Mesodermal cell (in vitro differentiated cells): ENCODE results near the gene DPPA5.
"Not testable (repeated sequence)": the region's sequence is repeated elsewhere in the genome, so short reads cannot be mapped to it uniquely, and the experiment has no call there.

ENCODE experiments used
- H3K27ac ChIP-seq: 2 replicates; pipeline ENCODE4 v1.7.0; 2013; ENCODE audit warnings: mild to moderate bottlenecking, low read depth, low read length, moderate library complexity; ENCODE audit not compliant: severe bottlenecking
- H3K36me3 ChIP-seq: 2 replicates; pipeline ENCODE4 v1.7.1; 2013; ENCODE audit warnings: mild to moderate bottlenecking, low read length, moderate library complexity; ENCODE audit not compliant: control insufficient read depth, insufficient read depth
- H3K4me1 ChIP-seq: one replicate; pipeline ENCODE4 v1.7.1; 2013; ENCODE audit warnings: mild to moderate bottlenecking, low read length; ENCODE audit not compliant: insufficient read depth, control insufficient read depth, poor library complexity, severe bottlenecking
- H3K4me3 ChIP-seq: 2 replicates; pipeline ENCODE4 v1.7.0; 2013; ENCODE audit warnings: low read length, control low read depth, mild to moderate bottlenecking; ENCODE audit not compliant: insufficient read depth, poor library complexity, severe bottlenecking; ENCODE audit errors: extremely low read depth
- H3K9me3 ChIP-seq: 2 replicates; pipeline ENCODE4 v1.7.1; 2013; ENCODE audit warnings: mild to moderate bottlenecking, low read length, moderate library complexity; ENCODE audit not compliant: control insufficient read depth
- WGBS, 2 experiments: methylation state at CpG; one replicate each; pipeline ENCODE4 v1.1.5; 2013; ENCODE audit warnings: missing lambda C conversion rate in 2 of 2; ENCODE audit not compliant: insufficient coverage in 2 of 2; 5-methylcytosine and 5-hydroxymethylcytosine counted together

Gene DPPA5

GRCh38 chr6:73329201-73329600, 24.9 kb downstream of the DPPA5 start:
- WGBS, 2 experiments = 86 to 100% methylated on average over 1 to 2 of the region's 3 CpGs
- no peak overlapping the region for H3K27ac ChIP-seq

GRCh38 chr6:73328790-73329189, 25.3 kb downstream of the DPPA5 start:
- Histone ChIP-seq H3K4me1 (no peaks in the 10 kb centered on the region), H3K9me3 (no peaks in the 10 kb centered on the region), H3K4me3 (no peak overlapping the region), H3K36me3 (no peaks in the 10 kb centered on the region), H3K27ac (no peak overlapping the region)
- 79 to 100% methylated on average over 1 to 2 of the region's 3 CpGs for WGBS, 2 experiments

More at GRCh38 chr6:73329201-73329600, 24.9 kb downstream of the DPPA5 start:
- Histone ChIP-seq H3K4me1 (no peaks in the 10 kb centered on the region), H3K4me3 (no peak overlapping the region), H3K9me3 (no peaks in the 10 kb centered on the region), H3K36me3 (no peaks in the 10 kb centered on the region)

GRCh38 chr6:73325656-73326055, 28.4 kb downstream of the DPPA5 start:
- H3K9me3 ChIP-seq = no peaks in the 10 kb centered on the region
- H3K4me1 ChIP-seq = no peaks in the 10 kb centered on the region
- 100% methylated on average over 1 of the region's 3 CpGs; no CpG with 5 or more reads in 1 of the 2 experiments for WGBS, 2 experiments
- no peaks in the 10 kb centered on the region for H3K36me3 ChIP-seq
- no peak overlapping the region for H3K27ac ChIP-seq
- no peak overlapping the region for H3K4me3 ChIP-seq

GRCh38 chr6:73323323-73323722, 30.8 kb downstream of the DPPA5 start:
- WGBS, 2 experiments = 78 to 100% methylated on average over 1 of the region's 2 CpGs
- no peak overlapping the region for H3K4me3 ChIP-seq
- H3K4me1 ChIP-seq = no peaks in the 10 kb centered on the region
- H3K36me3 ChIP-seq = no peaks in the 10 kb centered on the region
- no peak overlapping the region for H3K27ac ChIP-seq
- H3K9me3 ChIP-seq = peaks cover 1% of the 10 kb centered on the region

- no peaks in the 10 kb centered on the region for H3K4me1 ChIP-seq
- WGBS, 2 experiments = 91 to 95% methylated on average over 51 to 61 of the region's 61 CpGs
- H3K4me3 ChIP-seq = no peak overlapping the region
- H3K27ac ChIP-seq = no peak overlapping the region
- H3K9me3 ChIP-seq = peaks cover 7% of the 10 kb centered on the region
- H3K36me3 ChIP-seq = no peaks in the 10 kb centered on the region
Observed at GRCh38 chr6:73314577-73315492, 39.2 kb downstream of the DPPA5 start.

- H3K4me3 ChIP-seq = peak overlapping the region; percentile 59
- H3K36me3 ChIP-seq, H3K9me3 ChIP-seq, H3K27ac ChIP-seq, H3K4me1 ChIP-seq: not testable (repeated sequence)
- 17% methylated on average over 1 of the region's 4 CpGs; no CpG with 5 or more reads in 1 of the 2 experiments for WGBS, 2 experiments
Observed at GRCh38 chr6:73310503-73310845, 43.6 kb downstream of the DPPA5 start.

- no peaks in the 10 kb centered on the region for H3K36me3 ChIP-seq
- H3K4me3 ChIP-seq = peak overlapping the region; percentile 59
- H3K4me1 ChIP-seq = no peaks in the 10 kb centered on the region
- H3K9me3 ChIP-seq = no peaks in the 10 kb centered on the region
- H3K27ac ChIP-seq = peak overlapping the region; percentile 36
- WGBS, 2 experiments = 4 to 6% methylated on average over 51 to 53 of the region's 59 CpGs
Observed at GRCh38 chr6:73309785-73310502, 44.1 kb downstream of the DPPA5 start.

- Histone ChIP-seq H3K4me1 (no peaks in the 10 kb centered on the region), H3K4me3 (peak overlapping the region; percentile 59), H3K27ac (peak overlapping the region; percentile 36), H3K9me3 (no peaks in the 10 kb centered on the region), H3K36me3 (no peaks in the 10 kb centered on the region)
- 14% methylated on average over 13 of the region's 13 CpGs for WGBS, 2 experiments
Observed at GRCh38 chr6:73309535-73309784, 44.6 kb downstream of the DPPA5 start.

- H3K27ac ChIP-seq = no peak overlapping the region
- H3K4me3 ChIP-seq = peak overlapping the region; percentile 59
- H3K36me3 ChIP-seq = no peaks in the 10 kb centered on the region
- no peaks in the 10 kb centered on the region for H3K9me3 ChIP-seq
- WGBS, 2 experiments = 69 to 79% methylated on average over 10 to 23 of the region's 26 CpGs
- no peaks in the 10 kb centered on the region for H3K4me1 ChIP-seq
Observed at GRCh38 chr6:73308712-73309534, 45.2 kb downstream of the DPPA5 start.

- not testable (repeated sequence) for H3K4me1 ChIP-seq, H3K9me3 ChIP-seq, H3K4me3 ChIP-seq, H3K27ac ChIP-seq
- 86 to 87% methylated on average over 2 to 7 of the region's 7 CpGs for WGBS, 2 experiments
- peaks cover 25% of the 10 kb centered on the region for H3K36me3 ChIP-seq
Observed at GRCh38 chr6:73303773-73304172, 50.3 kb downstream of the DPPA5 start.
